Lung microvascular endothelial cell (primary cell): Measurements from ENCODE around the gene SPSB3. TPM values are rescaled to one million over a fixed set of nuclear protein-coding genes. Genes with fewer than 3 reads are reported as not detected.
"Not testable (repeated sequence)": the region's sequence is repeated elsewhere in the genome, so short reads cannot be mapped to it uniquely, and the experiment has no call there.

ENCODE experiments used
- DNase-seq, 2 donors: peaks; one replicate each; pipeline versions ENCODE4 v3.0.0 to v3.0.0-alpha.2; 2010; ENCODE audit warnings: low read depth in 2 of 2
- total RNA-seq: library from RNA; depleted of rRNA; stranded (reverse); fragments of >200 nt; gene quantifications from 2 replicates; pipeline ENCODE4 v1.2.1, GENCODE V29; 2014

The SPSB3 gene
- total RNA-seq, 1 donor from 2014 or later: 49.8 TPM

DNA sequence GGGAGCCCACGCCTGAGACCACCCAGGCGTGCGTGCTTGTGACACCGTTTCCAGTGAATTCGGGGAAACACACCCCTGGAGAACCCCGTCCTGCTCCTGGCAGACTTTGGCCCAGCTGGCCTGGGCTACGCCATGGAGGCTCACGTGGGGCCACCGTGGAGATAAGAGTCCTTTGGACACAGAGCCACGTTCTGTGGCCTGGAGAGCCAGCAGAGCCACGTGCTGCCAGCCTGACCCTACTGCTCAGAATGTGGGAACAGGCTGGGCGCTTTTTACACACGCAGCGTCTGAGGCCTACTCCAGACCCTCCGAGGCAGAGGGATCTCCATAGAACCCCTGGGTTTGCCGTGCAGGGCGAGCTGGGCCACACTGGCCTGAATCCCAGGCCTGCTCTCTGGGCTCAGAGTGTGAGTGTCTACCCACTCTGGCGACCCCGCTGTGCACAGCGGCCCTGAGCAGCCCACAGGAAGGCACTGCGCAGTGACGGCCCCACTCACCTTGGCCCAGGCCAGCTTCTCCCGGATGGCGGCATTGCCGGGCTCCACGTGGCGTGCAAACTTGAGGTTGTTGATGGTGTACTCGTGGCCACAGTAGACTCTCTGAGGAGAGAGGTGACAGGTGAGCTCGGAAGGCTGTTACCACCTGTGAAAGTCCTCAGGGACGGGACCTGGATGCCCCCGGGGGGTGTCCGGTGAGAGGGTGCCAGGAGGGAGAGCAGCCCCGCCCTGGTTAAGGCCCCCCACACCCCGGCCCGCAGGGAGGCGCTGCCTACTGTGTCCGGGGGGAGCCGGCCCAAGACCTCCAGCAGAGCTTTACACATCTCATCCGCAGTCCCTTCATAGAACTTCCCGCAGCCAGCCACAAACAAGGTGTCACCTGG lies 34.3 kb upstream of the SPSB3 start:
- DNase-seq: no peak

DNA sequence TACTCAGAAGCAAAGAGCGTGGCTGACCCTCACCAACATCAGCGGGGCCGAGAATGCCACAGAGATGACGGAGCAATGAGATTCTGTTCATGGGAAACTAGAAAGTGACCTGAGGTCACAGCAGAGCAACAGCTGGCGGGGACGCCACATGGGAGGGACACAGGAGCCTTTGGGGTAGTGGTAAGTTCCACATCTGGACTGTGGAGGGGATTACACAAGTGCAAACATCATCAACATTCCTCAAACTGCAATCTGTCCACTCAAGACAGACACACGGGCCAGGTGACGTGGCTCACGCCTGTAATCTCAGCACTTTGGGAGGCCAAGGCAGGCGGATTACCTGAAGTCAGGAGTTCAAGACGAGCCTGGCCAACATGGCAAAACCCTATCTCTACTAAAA lies 33.1 kb upstream of the SPSB3 start:
- DNase-seq: no peak

DNA sequence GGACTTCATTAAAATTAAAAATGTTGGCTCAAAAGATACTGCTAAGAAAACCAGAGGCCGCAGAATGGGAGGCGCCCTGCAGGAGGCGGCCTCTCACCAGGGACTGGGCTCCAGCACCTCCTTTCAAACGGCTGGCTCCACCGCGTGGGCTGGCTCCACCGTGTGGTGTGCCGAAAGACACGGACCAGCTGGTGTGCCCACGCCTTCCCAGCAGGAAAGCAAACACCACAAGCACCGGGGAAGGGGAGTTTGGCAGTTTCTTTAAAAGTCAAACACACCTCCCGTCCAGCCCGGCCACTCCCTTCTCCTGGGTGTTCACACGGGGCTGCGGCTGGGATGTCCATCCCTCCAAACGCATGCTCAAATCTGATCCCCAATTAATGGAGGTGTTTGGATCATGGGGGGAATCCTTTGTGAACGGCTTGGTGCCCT lies 30.4 kb upstream of the SPSB3 start:
- DNase-seq: peak; percentile 53 to 82

DNA sequence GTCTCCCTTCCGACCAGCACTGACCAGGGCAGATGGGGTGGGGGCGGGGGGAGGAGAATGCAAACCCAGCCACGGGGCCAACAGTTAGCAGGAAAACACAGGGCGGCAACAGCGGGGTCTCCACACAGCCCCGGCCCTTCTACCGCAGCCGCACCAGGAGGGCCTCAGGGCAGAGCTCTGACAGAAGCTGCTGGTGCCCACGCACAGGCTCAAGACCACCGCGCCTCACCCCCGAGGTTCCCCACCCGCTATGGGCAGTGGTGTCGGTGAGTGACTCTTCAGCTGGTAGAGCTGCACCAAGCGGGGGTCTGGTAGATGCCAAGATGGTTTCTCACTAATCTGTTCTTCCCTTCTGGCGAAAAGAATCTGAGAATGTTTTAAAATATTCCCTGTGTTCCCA lies 28.2 kb upstream of the SPSB3 start:
- DNase-seq: no peak

DNA sequence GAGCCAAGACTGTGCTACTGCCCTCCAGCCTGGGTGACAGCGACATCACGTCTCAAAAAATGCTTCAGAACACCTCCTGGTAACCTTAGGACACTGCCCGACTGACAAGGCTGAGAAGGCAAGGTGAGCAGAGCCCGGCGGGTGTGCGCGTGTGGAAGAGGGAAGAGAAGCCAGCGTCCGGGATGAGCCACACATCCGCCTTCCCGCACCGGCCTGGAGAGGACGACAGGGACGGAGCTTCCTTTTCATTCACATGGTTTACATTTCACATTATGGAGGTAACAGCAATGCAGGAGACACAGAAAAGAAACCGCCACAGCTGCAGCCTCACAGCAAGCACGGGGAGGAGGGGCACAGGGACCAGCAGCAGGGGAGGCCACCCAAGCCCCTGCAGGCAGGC lies 27.7 kb upstream of the SPSB3 start:
- no peak for DNase-seq

DNA sequence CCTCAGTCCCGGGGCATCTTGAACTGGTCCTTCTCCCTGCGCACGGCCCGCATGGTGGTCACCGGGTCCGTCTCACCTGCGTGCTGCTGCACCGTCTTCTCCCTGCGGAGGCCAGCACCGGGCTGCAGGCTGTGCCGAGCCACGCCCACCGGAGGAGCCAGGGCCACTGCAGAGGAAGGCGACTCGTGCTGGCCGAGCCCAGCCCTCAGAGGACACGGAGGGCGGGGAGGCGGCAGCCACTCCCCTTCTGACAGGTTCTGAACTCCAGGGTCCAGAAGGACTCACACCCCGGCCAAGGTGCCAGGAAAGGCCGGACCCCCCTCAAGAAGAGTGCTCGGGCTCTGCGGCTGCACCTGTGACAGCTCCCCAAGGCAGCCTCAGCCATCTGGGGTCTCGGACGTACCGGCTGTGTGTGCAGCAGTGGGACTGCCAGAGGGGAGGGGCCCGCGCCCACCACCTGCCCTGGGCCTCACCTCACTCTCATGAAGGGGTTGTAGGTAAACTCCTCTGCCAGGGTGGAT lies 27.0 kb upstream of the SPSB3 start:
- DNase-seq: no peak

DNA sequence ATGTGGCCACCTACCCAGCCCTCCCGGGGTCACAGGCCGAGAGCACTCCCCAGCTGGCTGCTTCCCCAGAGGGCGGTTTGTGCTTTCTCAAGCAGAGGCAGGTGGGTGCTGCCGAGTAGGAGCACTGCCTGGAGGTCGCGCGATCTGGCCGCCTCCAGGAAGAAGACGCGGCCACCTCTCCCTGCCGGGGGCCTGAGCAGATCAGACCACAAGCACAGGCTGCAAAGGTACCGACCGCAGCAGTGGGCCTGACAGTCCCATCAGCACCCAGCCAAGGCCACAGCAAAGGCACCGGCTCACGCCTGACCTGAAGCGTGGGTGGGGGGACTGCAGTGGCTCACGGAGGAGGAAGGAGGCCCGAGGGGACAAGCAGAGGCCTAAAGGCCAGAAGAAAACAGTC lies 26.3 kb upstream of the SPSB3 start:
- DNase-seq: no peak

DNA sequence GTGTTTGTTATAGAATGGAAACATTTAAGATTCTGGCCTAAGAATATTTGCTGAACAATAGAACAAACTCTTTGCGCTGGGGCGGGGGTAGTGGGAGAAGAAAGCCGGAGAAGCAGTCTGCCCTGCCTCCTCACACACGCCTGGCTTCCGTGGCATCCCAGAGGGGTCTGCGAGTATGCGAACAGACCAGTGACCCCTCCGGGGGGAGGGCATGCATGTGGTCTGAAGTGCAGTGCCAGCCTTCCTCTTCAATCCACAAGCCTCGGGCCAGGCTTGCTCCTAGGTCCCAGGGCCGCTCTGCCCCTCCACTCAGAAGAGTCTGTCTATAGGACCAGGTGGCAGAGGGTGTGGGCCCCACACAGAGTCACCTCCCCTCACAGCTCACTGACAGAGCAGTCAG lies 25.3 kb upstream of the SPSB3 start:
- DNase-seq: no peak

DNA sequence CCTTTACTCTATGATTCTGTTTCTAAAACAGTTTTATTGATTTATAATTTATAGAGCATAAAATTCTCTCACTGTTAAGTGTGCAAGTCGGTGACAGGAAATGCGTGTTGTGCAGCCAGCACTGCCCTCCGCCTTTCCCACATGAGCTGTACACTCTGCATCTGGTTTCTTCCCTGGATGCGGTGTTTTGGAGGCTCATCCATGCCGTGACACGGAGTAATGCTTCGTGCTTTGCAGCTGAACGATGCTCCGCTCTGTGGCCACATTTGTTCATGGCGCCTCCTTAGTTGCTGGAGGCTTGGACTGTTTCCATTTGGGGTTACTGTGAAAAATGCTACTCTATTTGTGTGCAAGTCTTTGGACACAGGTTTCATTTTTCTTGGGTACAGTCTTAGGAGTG lies 18.3 kb upstream of the SPSB3 start:
- DNase-seq: no peak

DNA sequence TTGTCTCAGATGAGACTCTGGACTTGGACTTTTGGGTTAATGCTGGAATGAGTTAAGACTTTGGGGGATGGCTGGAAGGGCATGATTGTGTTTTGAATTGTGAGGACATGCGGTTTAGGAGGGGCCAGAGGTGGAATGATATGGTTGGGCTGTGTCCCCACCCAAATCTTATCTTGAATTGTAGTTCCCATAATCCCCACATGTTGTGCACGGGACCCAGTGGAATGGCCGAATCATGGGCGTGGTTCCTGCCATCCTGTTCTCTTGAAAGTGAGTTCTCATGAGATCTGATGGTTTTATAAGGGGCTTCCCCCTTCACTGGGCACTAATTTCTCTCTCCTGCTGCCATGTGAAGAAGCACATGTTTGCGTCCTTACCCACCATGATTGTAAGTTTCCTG lies 16.9 kb upstream of the SPSB3 start:
- DNase-seq: not testable (repeated sequence)

DNA sequence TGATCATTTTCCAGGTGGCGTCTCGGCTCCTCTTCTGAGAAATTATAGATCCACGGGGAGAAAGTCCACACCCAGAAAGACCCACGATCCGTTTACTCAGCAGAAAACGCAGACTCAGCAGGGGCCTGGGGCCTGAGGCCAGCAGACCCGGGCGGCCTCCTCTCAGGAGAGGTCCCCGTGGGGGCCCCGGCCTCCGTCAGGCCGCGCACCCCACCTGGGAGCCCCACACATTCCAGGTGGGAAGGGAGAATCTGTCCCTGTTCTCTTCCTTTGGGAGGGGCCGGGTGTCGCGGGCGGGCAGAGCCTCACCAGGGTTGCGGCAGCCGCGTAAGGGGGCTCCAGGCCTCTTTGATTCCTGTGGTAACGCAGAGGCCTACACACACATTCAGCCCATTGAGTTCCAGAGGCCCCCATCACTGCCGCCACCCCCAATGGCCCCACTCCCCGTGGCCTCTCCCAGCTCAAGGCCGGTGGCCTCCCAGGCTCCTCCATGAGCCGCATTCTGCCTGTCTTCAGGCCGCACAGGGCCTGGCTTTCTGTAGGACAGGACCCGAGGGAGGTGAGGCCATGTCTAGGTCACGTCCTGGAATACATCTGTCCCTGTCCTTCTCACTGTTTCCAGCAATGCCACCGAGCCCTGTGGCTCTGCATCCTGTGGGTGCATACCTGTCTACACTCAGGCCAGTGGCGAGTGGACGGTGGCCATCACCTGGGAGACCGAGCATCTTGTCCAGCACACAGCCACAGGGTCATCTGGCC lies 12.7 kb upstream of the SPSB3 start:
- no peak for DNase-seq

DNA sequence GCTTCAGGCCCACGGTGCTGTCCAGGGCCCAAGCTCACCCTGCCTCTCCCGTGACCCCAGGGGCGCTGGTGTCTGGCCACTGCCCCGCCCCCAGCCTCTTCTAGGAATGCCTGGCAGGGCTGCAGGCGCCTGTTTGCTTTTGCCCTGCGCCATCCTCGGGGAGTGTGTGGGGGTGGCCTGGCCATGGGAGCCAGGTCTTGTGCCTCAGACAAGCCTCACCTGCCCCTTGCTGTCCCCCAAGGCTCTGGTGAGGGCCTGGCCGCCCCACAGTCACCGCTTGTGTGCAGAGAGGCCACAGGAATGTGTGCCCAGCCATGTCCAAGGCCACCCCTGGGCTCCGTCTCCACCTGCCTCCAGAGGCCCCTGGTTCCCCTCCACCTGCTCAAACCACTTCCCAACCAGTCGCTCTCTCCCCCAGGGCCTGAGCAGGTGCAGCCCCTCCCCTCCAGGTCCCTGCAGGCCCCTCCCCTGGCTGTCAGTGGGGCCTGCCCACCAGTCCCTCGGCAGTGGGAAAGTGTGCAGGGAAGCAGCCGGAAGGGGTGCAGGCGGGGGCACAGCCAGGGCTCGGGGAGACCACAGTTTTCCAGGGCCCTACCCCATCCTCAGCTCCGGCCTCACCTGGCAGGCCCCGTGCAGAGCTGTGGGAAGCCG lies 12.0 kb upstream of the SPSB3 start:
- DNase-seq: no peak

DNA sequence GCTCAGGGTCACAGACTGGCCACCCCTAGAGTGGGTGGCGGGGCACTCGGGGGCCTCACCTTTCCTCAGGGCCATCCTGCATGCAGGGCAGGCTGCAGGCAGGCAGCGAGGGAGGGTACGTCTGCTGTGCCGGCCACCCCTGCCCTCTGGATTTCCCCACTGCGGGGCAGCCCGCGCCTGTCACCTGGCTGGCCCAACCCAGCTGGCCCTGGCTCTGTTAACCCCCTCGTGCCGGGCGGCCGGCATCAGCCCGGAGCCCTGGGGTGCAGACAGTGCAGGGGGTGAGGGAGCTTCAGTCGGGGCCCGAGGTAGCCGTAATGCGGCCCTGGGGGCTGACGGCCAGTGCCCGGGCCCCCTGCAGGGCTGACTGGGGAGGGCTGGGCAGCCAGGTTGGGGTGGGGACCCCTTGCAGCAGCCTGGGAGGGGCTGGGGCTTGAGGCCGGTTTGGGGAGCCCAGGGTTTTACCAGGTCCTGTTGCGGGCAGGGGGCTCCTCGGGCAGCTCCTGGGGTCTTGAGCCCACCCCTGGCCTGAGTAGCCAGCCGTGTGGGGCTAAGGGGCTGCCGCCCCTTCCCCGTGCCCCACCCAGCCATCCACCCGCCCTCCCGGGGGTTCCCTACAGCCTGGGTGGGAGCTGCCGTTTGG lies 11.3 kb upstream of the SPSB3 start, which contains the start of gene IGFALS:
Gene IGFALS, minus strand, starts transcription at position 128 of the 643 bp plus-strand sequence. Its CDS starts 53 bp downstream, at position 75.
- DNase-seq: no peak

DNA sequence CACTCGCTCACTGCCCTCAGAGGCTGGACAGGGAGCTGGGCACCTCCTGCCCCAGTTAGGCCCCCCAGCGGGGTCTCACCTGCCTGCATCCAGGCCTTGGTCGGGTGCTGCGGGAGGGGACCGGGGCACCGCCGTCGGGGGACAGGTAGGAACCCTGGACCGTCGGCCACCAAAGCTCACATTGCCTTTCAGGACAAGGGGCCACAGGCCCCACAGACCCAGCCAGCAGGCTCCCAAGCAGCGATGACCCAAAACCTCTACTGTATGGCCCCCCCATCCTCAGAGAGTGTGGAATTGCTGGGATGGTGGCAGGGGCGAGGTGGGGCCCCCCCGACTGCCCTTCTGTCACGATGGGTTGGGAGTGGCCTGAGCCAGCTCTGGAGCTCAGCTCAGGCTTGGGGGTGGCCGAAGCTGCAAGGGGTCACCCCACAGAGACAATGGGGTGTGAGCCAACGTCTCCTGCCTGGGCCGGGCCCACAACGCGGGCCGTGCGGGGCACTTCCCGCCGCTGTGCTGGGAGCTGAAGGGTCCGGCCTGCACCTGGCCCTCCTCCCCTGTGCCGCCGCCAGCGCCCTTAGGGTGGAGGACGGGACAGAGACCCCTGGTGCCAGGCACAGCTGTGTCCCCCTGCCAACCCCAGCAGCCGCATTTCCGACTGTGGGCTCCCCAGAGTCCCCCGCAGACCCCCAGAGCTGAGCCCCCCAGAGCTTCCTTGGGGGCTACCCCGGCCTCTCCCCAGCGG lies 10.6 kb upstream of the SPSB3 start:
- no peak for DNase-seq

DNA sequence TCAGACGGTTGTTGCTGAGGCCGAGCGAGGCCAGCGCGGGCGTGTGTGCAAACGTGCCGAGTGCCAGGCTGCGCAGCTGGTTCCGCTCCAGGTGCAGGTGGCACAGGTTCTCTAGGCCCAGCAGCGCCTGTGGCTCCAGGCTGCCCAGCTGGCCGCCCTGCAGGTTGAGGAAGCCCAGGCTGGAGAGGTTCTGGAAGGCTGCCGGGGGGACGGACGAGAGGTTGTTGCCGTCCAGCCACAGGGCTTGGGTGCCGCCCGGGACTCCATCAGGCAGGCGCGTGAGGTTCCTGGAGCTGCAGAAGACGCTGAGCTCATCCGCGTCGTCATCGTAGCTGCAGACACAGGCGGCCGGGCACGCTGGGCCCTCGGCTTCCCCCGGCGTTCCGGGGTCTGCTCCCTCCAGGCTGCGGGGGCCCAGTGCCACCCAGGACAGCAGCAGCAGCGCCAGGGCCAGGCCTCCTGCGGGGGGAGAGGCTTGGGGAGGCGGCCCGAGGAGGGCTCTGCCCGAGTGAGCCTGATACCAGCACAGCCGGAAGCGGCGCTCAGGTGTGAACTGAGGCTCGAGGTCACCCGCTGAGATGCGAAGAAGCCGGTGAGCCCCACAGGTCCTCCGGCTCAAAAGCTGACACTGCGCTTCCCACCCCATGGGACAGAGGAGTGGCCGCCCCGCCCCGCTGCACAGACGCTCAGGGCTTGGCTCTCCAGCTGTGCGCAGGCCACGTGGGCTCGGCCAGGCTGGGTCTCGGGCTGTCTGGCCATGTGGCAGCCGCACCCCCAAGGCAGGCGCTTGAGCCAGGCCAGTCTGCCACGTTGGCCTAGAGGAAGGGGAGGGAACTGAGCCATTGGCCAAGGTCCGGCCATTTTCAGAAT lies 9.8 kb upstream of the SPSB3 start:
- DNase-seq: no peak

DNA sequence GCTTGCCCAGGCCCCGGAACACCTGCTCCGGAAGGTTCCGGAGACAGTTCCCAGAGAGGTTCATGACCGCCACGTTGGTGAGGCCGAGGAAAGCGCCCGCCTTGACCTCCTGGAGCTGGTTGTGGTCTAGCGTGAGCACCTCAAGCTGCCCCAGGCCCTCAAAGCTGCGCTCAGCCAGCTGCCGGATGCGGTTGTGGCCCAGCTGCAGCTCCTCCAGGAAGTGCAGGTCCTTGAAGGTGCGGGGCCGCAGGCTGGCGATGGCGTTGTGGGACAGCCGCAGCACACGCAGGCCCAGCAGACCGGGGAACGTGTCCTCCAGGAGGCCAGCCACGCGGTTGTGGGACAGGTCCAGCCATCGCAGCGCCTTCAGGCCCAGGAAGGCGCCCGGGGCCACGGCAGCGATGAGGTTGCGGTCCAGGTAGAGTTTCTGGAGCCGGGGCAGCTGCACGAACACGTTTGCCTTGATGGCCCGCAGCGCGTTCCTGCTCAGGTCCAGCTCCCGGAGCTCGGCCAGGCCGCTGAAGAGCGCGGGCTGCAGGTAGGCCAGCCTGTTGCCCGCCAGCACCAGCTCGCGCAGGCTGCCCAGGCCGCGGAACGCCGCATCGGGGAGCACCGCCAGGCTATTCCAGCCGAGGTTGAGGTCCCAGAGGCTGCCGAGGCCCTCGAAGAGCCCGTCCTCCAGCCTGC lies 9.0 kb upstream of the SPSB3 start:
- DNase-seq: no peak

DNA sequence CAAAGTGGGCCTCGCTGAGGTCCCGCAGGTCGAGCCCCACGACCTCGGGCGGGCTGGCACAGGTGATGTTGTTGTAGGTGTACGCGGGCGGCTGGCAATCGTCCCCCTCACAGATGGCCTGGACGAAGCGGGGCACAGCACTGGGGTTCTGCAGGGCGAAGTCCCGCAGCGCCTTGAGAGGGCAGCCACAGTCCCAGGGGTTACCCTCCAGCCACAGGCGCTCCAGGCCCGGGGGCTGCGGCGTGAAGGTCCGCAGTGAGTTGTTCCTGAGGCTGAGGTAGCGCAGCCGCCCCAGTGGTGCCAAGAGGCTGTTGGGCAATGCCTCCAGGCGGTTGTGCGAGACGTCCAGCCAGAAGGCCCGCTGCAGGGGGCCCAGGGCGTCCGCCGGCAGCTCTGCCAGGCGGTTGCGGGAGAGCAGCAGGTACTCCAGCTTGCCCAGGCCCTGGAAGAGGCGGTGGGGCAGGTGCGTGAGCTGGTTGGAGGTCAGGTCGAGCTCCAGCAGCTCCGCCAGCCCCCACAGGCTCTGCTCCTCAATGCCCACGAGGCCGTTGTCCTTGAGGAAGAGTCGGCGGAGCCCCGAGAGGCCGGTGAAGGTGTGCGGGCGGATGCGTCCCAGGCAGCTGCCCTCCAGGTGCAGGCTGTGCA lies 8.4 kb upstream of the SPSB3 start:
- DNase-seq: no peak

DNA sequence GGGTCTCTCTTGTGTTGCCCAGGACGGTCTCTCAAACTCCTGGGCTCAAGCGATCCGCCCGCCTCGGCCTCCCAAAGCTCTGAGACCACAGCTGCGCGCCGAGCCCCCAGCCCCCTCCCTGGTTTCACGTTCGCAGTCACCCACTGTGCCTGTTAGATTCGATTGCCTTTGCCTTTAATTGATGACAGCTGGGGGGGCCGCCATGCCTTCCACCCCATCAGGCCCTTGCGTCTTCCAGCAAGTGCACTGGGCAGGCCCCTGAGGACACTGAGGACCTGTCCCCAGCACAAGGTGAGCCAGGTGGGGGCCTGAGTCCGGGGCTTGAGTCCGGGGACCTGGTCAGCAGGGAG lies 7.9 kb upstream of the SPSB3 start:
- no peak for DNase-seq

DNA sequence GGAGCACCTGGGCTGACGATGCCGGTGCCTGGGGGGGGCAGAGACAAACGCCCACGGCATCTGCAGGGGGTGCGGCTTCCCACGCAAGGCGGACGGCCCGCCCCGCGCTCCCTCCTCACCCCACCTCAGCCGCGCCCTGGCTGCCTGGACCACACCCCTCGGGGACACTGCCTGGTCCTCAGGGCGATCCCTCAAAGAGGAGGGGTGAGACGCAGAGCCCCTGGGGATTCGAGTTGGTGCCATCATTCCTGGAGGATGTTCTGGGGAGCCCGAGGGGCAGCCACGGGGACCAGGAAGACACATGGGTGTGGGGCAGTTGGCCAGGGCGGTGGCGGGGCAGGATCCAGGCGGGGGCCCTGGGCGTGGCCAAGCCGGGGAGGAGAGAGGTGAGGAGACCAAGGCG lies 7.3 kb upstream of the SPSB3 start:
- DNase-seq: no peak
